ENCODE data around the gene DCLRE1B. TPM values are rescaled to one million over a fixed set of nuclear protein-coding genes. Genes with fewer than 3 reads are reported as not detected.

Gene DCLRE1B
- total and polyA plus RNA-seq, 11 donors: 0.38 to 6.0 (median 2.2) TPM

GRCh38 chr1:113935176-113935575, 30.1 kb downstream of the DCLRE1B start:
- intact Hi-C loops (cut with DNase I): no loop called here
- peaks cover 0 to 4% (median 0%) of the 10 kb centered on the region in 12 donors for H3K9me3 ChIP-seq
- H3K4me3 ChIP-seq: no peak overlapping the region
- TF ChIP-seq POLR2A (IDR thresholded peaks at IDR 0.05) (no peak), CTCF (IDR thresholded peaks at IDR 0.05) (no peak)
- no peak for ATAC-seq
- no peak overlapping the region for H3K27ac ChIP-seq
- peaks cover 6 to 84% (median 42%) of the 10 kb centered on the region in 12 donors for H3K4me1 ChIP-seq
- no peaks in the 10 kb centered on the region for H3K27me3 ChIP-seq
- no peak for DNase-seq
- 95 to 100% (median 100%) methylated on average over 1 of the region's 1 CpG for WGBS, 4 donors
- peaks cover 0 to under 1% (median 0%) of the 10 kb centered on the region in 9 donors for H3K36me3 ChIP-seq

GRCh38 chr1:113935970-113936369, 30.8 kb downstream of the DCLRE1B start:
- peaks cover 0 to 9% (median 5%) of the 10 kb centered on the region in 9 donors for H3K36me3 ChIP-seq
- peaks cover 3 to 86% (median 36%) of the 10 kb centered on the region in 12 donors for H3K4me1 ChIP-seq
- TF ChIP-seq POLR2A (IDR thresholded peaks at IDR 0.05): no peak
- TF ChIP-seq CTCF (IDR thresholded peaks at IDR 0.05): no peak
- no peak for DNase-seq
- peak overlapping the region in 1 of 12 donors; percentile 16 for H3K27ac ChIP-seq
- H3K9me3 ChIP-seq: peaks cover 0 to 4% (median 0%) of the 10 kb centered on the region in 12 donors
- no peak overlapping the region for H3K4me3 ChIP-seq
- no peaks in the 10 kb centered on the region for H3K27me3 ChIP-seq
- intact Hi-C loops (cut with DNase I): no loop called here
- no peak for ATAC-seq
- WGBS, 4 donors: 77 to 81% (median 80%) methylated on average over 1 of the region's 1 CpG

GRCh38 chr1:113937146-113937545, 32.0 kb downstream of the DCLRE1B start:
- H3K4me1 ChIP-seq: peaks cover 0 to 75% (median 24%) of the 10 kb centered on the region in 12 donors
- no peak overlapping the region for H3K4me3 ChIP-seq
- H3K9me3 ChIP-seq: peaks cover 0 to 4% (median 0%) of the 10 kb centered on the region in 12 donors
- DNase-seq (no peak), ATAC-seq (no peak)
- TF ChIP-seq CTCF (IDR thresholded peaks at IDR 0.05) (no peak), POLR2A (IDR thresholded peaks at IDR 0.05) (no peak)
- H3K36me3 ChIP-seq: peaks cover 0 to 20% (median 17%) of the 10 kb centered on the region in 9 donors
- no peaks in the 10 kb centered on the region for H3K27me3 ChIP-seq
- 77 to 94% (median 81%) methylated on average over 1 of the region's 1 CpG for WGBS, 4 donors
- intact Hi-C loops (cut with DNase I): no loop called here
- H3K27ac ChIP-seq: no peak overlapping the region

- H3K4me1 ChIP-seq: peaks cover 0 to 75% (median 14%) of the 10 kb centered on the region in 12 donors
- 68 to 83% (median 77%) methylated on average over 5 of the region's 5 CpGs for WGBS, 4 donors
Observed at GRCh38 chr1:113938192-113938591, 33.1 kb downstream of the DCLRE1B start.

More at GRCh38 chr1:113938192-113938591, 33.1 kb downstream of the DCLRE1B start:
- peaks cover 0 to 4% (median 0%) of the 10 kb centered on the region in 12 donors for H3K9me3 ChIP-seq
- no peaks in the 10 kb centered on the region for H3K27me3 ChIP-seq
- no peak for DNase-seq
- ATAC-seq: no peak
- H3K27ac ChIP-seq: no peak overlapping the region
- no peak overlapping the region for H3K4me3 ChIP-seq
- peaks cover 0 to 31% (median 22%) of the 10 kb centered on the region in 9 donors for H3K36me3 ChIP-seq
- TF ChIP-seq POLR2A (IDR thresholded peaks at IDR 0.05): no peak
- TF ChIP-seq CTCF (IDR thresholded peaks at IDR 0.05): no peak
- intact Hi-C loops (cut with DNase I): no loop called here

Data from heart left ventricle (tissue), 16 donors.